NCI-H2029 (cell line): ENCODE results near the gene CGB3.

ENCODE experiments used
- DNase-seq: peaks from one replicate; lab custom pipeline; 2025; lab: John Stamatoyannopoulos, UW

The CGB3 gene

DNA sequence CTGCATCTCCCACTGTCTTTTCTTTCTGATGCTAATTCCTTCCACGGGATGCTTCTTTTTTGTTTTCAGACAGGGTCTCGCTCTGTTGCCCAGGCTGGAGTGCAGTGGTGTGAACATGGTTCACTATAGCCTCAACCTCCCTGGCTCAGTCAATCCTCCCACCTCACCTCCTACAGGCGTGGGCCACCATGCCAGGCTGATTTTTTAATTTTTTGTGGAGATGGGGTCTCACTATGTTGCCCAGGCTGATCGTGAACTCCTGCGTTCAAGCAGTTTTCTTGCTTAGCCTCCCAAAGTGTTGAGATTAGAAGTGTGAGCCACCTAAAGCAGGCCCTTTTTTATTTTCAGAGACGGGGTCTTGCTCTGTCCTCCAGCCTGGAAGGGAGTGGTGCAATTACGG is 35.8 kb downstream of the CGB3 start:
- DNase-seq = no peak

DNA sequence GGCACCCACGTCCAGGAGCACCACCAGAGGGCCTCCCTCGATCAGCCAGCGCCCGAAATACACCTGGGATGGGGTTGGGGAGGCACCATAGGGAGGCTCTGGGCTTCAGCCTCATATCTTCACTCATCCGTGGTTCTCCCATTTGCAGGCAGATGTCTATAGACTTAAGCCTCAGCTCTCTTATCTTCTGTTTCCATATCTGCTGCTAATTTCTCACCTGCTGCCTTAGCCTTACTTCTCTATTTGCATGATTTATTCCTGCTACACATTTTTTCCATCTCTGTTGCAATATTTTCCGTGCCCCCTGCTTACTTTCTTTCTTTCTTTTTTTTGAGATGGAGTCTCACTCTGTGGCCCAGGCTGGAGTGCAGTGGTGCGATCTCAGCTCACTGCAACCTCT is 36.8 kb downstream of the CGB3 start:
- no peak for DNase-seq

- DNase-seq = no peak
Measured at GRCh38 chr19:48986211-48986610, 37.9 kb downstream of the CGB3 start.

GRCh38 chr19:48985711-48986110 is 38.4 kb downstream of the CGB3 start:
- no peak for DNase-seq

- no peak for DNase-seq
Measured at GRCh38 chr19:48982280-48982679, 41.9 kb downstream of the CGB3 start.

DNA sequence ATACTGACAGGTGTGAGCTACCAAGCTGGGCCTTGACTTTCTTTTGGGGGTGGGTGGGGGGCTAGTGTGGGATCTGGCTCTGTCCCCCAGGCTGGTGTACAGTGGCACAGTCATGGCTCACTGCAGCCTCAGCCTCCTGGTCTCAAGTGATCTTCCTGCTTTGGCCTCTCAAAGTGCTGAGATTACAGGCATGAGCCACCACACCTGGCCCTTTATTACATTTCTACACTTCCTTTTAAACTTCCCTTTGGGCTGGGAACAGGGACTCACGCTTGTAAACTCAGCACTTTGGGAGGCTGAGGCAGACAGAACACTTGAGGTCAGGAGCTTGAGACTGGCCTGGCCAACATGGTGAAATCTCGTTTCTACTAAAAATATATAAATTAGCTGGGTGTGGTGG is 47.1 kb downstream of the CGB3 start:
- DNase-seq = no peak

DNA sequence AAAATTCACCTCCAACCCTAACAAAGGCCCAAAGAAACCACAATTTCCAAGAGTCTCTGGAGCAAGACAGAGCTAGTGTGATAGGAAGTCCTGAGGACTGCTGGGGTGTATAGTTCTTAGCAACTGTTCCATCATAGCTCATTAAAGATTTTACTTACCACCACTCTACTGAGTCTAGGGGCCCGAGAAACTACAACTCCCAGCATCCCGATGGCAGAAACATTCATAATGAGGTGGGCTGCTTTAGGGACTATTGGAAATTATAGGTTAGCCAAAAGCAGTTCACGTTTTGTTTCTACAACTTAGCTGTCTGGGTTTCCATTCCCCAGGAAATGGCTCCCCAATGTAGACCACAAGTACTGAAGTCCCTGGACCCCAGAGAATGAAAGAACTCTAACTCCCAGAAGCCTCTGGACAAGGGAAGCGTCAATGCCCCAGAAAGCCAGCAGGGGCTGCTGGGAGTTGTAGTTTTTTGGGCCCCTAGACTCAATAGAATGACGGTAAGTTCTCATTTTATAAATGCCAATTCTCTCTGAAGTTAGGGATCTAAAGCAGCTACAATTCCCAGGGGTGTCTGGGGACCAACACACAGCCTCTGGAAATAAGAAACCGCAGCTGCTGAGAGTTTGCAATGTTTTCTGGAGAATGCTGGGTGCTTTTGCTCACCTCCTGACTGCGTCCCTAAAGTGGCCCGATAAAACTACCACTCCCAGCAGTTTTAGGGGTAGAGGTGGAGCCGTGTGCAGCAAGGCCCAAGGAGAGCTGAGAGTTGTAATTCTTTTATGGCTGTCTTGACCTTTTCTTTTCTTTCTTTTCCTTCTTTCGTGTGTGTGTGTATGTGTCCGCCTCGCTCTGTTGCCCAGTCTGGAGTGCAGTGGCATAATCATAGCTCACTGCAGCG is 47.9 kb downstream of the CGB3 start:
- DNase-seq = no peak
